Neural progenitor cell (in vitro differentiated cells): Measurements from ENCODE around the gene CHRNA4.

Experiments used
- EZH2 ChIP-seq: fragments of 200-600 bp; sonication (generic); IDR thresholded peaks from 2 replicates; pipeline ENCODE4 v1.6.1; 2017; ENCODE audit warnings: antibody characterized with exemption, mild to moderate bottlenecking, moderate library complexity
- EZH2phosphoT487 ChIP-seq: fragments of 200-600 bp; sonication (generic); IDR thresholded peaks from 2 replicates; pipeline ENCODE4 v1.6.1; 2017; ENCODE audit warnings: antibody characterized with exemption
- TF ChIP-seq, protein P1 (sequence below): fragments of 200-600 bp; sonication (generic); IDR thresholded peaks from 2 replicates; pipeline ENCODE4 v1.5.1; 2017; ENCODE audit warnings: antibody characterized with exemption, mild to moderate bottlenecking

DNA sequence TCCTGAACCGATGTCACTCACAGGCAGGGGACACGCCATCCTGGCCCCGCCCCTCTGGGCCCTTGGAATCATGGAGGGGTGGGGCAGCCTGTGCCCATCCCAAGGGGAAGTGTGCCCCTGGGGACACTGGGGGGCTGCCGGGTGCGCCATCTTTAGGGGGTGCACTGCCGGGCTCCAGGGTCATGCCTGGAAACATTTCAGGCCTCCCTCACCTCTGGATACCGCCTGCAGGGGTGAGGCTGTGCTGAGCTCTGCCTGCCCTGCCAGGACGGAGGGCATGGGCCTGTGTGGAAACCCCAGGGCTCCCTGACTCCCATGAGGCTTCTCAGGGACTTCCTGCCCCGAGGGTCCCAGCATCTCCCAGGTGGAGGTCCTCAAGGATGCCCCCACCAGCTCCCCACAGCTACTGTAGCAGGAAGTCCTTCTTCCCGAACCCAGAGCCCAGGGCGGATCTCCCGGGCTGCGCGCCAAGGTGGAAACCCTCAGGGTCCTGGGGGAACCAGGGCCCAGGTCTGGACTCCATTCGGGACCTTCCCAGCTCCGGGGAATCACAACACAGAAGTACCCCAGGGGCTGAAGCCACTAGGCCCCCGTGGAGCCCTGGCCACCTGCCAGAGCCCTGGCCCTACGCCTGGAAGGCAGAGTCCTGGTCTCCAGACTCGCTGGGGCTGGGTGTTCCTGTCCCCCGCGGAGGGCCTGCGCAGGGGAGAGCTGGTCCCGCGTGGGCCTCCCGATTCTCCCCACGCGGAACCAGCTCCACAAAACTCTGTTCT is 15.6 kb downstream of the CHRNA4 start:
- no peak for TF ChIP-seq EZH2phosphoT487
- TF ChIP-seq, protein P1, sequence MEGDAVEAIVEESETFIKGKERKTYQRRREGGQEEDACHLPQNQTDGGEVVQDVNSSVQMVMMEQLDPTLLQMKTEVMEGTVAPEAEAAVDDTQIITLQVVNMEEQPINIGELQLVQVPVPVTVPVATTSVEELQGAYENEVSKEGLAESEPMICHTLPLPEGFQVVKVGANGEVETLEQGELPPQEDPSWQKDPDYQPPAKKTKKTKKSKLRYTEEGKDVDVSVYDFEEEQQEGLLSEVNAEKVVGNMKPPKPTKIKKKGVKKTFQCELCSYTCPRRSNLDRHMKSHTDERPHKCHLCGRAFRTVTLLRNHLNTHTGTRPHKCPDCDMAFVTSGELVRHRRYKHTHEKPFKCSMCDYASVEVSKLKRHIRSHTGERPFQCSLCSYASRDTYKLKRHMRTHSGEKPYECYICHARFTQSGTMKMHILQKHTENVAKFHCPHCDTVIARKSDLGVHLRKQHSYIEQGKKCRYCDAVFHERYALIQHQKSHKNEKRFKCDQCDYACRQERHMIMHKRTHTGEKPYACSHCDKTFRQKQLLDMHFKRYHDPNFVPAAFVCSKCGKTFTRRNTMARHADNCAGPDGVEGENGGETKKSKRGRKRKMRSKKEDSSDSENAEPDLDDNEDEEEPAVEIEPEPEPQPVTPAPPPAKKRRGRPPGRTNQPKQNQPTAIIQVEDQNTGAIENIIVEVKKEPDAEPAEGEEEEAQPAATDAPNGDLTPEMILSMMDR: no peak
- no peak for TF ChIP-seq EZH2
